LNCaP clone FGC (cell line): Measurements from ENCODE around the gene ABI1.

ENCODE experiments used
- DNase-seq: peaks from one replicate; pipeline ENCODE4 v3.0.0-alpha.2; 2011; ENCODE audit warnings: low read depth
- H3K4me3 ChIP-seq: 2 replicates; pipeline ENCODE4 v1.5.1; 2011; ENCODE audit warnings: mild to moderate bottlenecking, low read depth, low read length, control low read depth
- CTCF ChIP-seq: IDR thresholded peaks from 2 replicates; pipeline ENCODE4 v1.5.1; 2012; ENCODE audit warnings: mild to moderate bottlenecking; ENCODE audit not compliant: control insufficient read depth, insufficient read depth; ENCODE audit errors: extremely low read depth

ABI1 gene

GRCh38 chr10:26835025-26835424 lies 25.7 kb downstream of the ABI1 start:
- no peak for DNase-seq
- TF ChIP-seq CTCF = no peak
- no peak overlapping the region for H3K4me3 ChIP-seq

GRCh38 chr10:26832960-26833359 lies 27.8 kb downstream of the ABI1 start:
- DNase-seq = no peak
- no peak overlapping the region for H3K4me3 ChIP-seq
- TF ChIP-seq CTCF = no peak

GRCh38 chr10:26831936-26832335 lies 28.8 kb downstream of the ABI1 start:
- H3K4me3 ChIP-seq = no peak overlapping the region
- no peak for TF ChIP-seq CTCF
- DNase-seq = no peak

GRCh38 chr10:26829810-26830515 lies 30.8 kb downstream of the ABI1 start:
- no peak overlapping the region for H3K4me3 ChIP-seq
- TF ChIP-seq CTCF = no peak
- no peak for DNase-seq

- H3K4me3 ChIP-seq = no peak overlapping the region
- TF ChIP-seq CTCF = no peak
- DNase-seq = no peak
Observed at GRCh38 chr10:26824015-26824690, 36.6 kb downstream of the ABI1 start.

GRCh38 chr10:26821699-26822570 lies 38.8 kb downstream of the ABI1 start:
- no peak for TF ChIP-seq CTCF
- DNase-seq = peak; percentile 87
- H3K4me3 ChIP-seq = no peak overlapping the region
